Islet of Langerhans (tissue), 1 donor: ENCODE results near the gene BCL2L15.

Experiments
- FAIRE-seq: peaks from one replicate; lab custom pipeline; 2011; peaks lifted over from hg19 to GRCh38; lab: Jason Lieb, UNC

The BCL2L15 gene

GRCh38 chr1:113887402-113888175, at the start of gene BCL2L15:
BCL2L15 (minus strand) TSS chr1:113887581; CDS start chr1:113887375, 206 bp downstream.
- no peak for FAIRE-seq

GRCh38 chr1:113937146-113937545, 49.8 kb upstream of the BCL2L15 start:
- FAIRE-seq = peak; percentile 76

- FAIRE-seq = no peak
These were observed 48.6 kb upstream of the BCL2L15 start for GRCh38 chr1:113935970-113936369.

GRCh38 chr1:113935176-113935575, 47.8 kb upstream of the BCL2L15 start:
- no peak for FAIRE-seq

- no peak for FAIRE-seq
These were observed 47.2 kb upstream of the BCL2L15 start for GRCh38 chr1:113934511-113935055.

- no peak for FAIRE-seq
These were observed 46.6 kb upstream of the BCL2L15 start for GRCh38 chr1:113934006-113934405.

- no peak for FAIRE-seq
These were observed 44.1 kb upstream of the BCL2L15 start for GRCh38 chr1:113931451-113931851.

- FAIRE-seq = no peak
These were observed 43.2 kb upstream of the BCL2L15 start for GRCh38 chr1:113930499-113931161.

- FAIRE-seq = no peak
These were observed 42.5 kb upstream of the BCL2L15 start for GRCh38 chr1:113929750-113930498.

- no peak for FAIRE-seq
These were observed 41.8 kb upstream of the BCL2L15 start, which contains the start of gene HIPK1 for GRCh38 chr1:113928941-113929749. HIPK1 (plus strand) TSS chr1:113929324.

GRCh38 chr1:113928187-113928930, 41.0 kb upstream of the BCL2L15 start:
- FAIRE-seq = no peak

GRCh38 chr1:113924473-113924872, 37.1 kb upstream of the BCL2L15 start:
- FAIRE-seq = no peak

GRCh38 chr1:113922957-113923356, 35.6 kb upstream of the BCL2L15 start:
- FAIRE-seq = no peak

- no peak for FAIRE-seq
These were observed 30.9 kb upstream of the BCL2L15 start for GRCh38 chr1:113918243-113918642.

- no peak for FAIRE-seq
These were observed 30.2 kb upstream of the BCL2L15 start for GRCh38 chr1:113917400-113918082.

GRCh38 chr1:113916974-113917373, 29.6 kb upstream of the BCL2L15 start:
- FAIRE-seq = no peak

- FAIRE-seq = no peak
These were observed 26.7 kb upstream of the BCL2L15 start for GRCh38 chr1:113913887-113914664.

- FAIRE-seq = no peak
These were observed 25.9 kb upstream of the BCL2L15 start for GRCh38 chr1:113913312-113913668.

GRCh38 chr1:113912594-113913311, 25.4 kb upstream of the BCL2L15 start:
- no peak for FAIRE-seq
